Stimulated activated CD8-positive, alpha-beta memory T cell treated with anti-CD3 and anti-CD28 coated beads, Interleukin-7, amount 100 ng/mL, for 48 hours (primary cell): ENCODE data around the gene UVSSA.
"Not testable (repeated sequence)": the region's sequence is repeated elsewhere in the genome, so short reads cannot be mapped to it uniquely, and the experiment has no call there.

Experiments used
- DNase-seq, 2 donors: peaks; one replicate each; pipeline ENCODE4 v3.0.0-alpha.2; 2020; ENCODE audit warnings: low read depth in 1 of 2; ENCODE audit errors: extremely low read depth in 1 of 2

The UVSSA gene

GRCh38 chr4:1375051-1375721, 28.2 kb downstream of the UVSSA start:
- no peak for DNase-seq

GRCh38 chr4:1375761-1376322, 28.8 kb downstream of the UVSSA start:
- DNase-seq, result no peak

GRCh38 chr4:1376391-1376840, 29.4 kb downstream of the UVSSA start:
- no peak for DNase-seq

GRCh38 chr4:1376841-1377605, 30.0 kb downstream of the UVSSA start:
- no peak for DNase-seq

- no peak for DNase-seq
Measured at GRCh38 chr4:1377606-1378261, 30.7 kb downstream of the UVSSA start.

GRCh38 chr4:1378559-1379231, 31.7 kb downstream of the UVSSA start:
- no peak for DNase-seq

GRCh38 chr4:1379351-1379781, 32.4 kb downstream of the UVSSA start:
- no peak for DNase-seq

GRCh38 chr4:1379801-1380331, 32.9 kb downstream of the UVSSA start:
- DNase-seq, result no peak

- DNase-seq, result no peak
Measured at GRCh38 chr4:1380368-1381151, 33.6 kb downstream of the UVSSA start.

- no peak for DNase-seq
Measured at GRCh38 chr4:1381181-1381621, 34.2 kb downstream of the UVSSA start.

GRCh38 chr4:1381944-1382541, 35.0 kb downstream of the UVSSA start:
- no peak for DNase-seq

- DNase-seq, result no peak
Measured at GRCh38 chr4:1382776-1383727, 36.0 kb downstream of the UVSSA start.

GRCh38 chr4:1383728-1384591, 37.0 kb downstream of the UVSSA start:
- no peak for DNase-seq

- no peak for DNase-seq
Measured at GRCh38 chr4:1384675-1385372, 37.8 kb downstream of the UVSSA start.

- no peak for DNase-seq
Measured at GRCh38 chr4:1385373-1386340, 38.6 kb downstream of the UVSSA start.

- not testable (repeated sequence) for DNase-seq
Measured at GRCh38 chr4:1393363-1393762, 46.4 kb downstream of the UVSSA start.
